Measurements from ENCODE around the gene INPP5F. TPM values are rescaled to one million over a fixed set of nuclear protein-coding genes. Genes with fewer than 3 reads are reported as not detected.

Gene INPP5F
- total RNA-seq, 2 experiments from 2014 or later = 10.9 to 12.6 TPM

DNA sequence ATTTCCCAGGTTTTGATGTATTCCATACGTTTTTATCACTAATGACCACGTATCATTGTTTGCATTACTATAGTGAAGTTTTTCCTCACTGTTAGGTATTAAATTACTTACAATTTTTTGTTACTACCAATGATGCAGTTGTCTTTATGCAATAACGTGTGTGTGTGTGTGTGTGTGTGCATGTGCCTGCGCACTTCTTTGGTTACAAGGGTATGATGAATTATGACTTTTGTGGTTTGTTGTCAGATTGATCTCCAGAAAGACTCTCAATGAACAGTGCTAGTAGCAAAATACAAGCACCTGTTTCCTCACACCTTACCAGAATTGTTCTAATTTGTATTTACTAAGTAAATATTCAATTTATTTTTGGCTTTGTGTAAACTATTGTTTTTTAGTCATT, 95.3 kb downstream of the INPP5F start:
- POLR2A ChIA-PET = interaction anchor here (0.7 kb wide), 1 partner anchor 134 kb away, joined by 4 read pairs; no protein-coding TSS in a partner anchor
- H3K4me3 Mint-ChIP-seq = no peak overlapping the region
- ATAC-seq (no peak), DNase-seq (no peak)
- peaks cover 8% of the 10 kb centered on the region for H3K36me3 Mint-ChIP-seq (ENCODE audit: low read depth)
- H3K9me3 Mint-ChIP-seq (ENCODE audit: low read depth) = no peaks in the 10 kb centered on the region
- H3K27ac Mint-ChIP-seq = no peak overlapping the region
- H3K27me3 Mint-ChIP-seq = no peaks in the 10 kb centered on the region
- no peaks in the 10 kb centered on the region for H3K4me1 Mint-ChIP-seq
- intact Hi-C loops (cut with DNase I, micrococcal nuclease) = no loop called here
- CTCF ChIA-PET = interaction anchor here (1.2 to 1.3 kb wide), 3 partner anchors 13 to 136 kb away, joined by 3 read pairs; no protein-coding TSS in a partner anchor

DNA sequence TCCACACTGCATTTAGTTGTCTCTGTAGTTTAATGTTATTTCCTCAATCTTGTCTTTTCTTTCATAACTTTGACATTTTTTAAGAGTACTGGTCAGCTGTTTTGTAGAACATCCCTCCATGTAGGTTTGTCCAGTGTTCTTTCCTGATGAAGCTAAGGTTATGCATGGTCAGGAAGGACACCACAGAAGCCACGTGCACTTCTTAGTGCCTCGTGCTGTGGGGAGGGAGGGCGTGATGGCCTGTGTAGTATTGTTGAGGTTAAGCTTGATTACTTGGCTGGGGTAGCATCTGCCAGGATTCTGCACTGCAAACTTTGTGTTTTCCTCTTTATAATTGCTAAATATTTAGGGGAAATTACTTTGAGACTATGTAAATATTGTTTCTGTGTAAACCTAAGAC, 98.4 kb downstream of the INPP5F start:
- DNase-seq (no peak), ATAC-seq (no peak)
- Mint-ChIP-seq H3K9me3 (ENCODE audit: low read depth) (no peaks in the 10 kb centered on the region), H3K27me3 (no peaks in the 10 kb centered on the region), H3K27ac (no peak overlapping the region), H3K4me3 (no peak overlapping the region), H3K36me3 (ENCODE audit: low read depth) (peaks cover 23% of the 10 kb centered on the region), H3K4me1 (no peaks in the 10 kb centered on the region)
- ChIA-PET POLR2A (no interaction called here), CTCF (no interaction called here)
- intact Hi-C loops (cut with DNase I, micrococcal nuclease) = no loop called here

DNA sequence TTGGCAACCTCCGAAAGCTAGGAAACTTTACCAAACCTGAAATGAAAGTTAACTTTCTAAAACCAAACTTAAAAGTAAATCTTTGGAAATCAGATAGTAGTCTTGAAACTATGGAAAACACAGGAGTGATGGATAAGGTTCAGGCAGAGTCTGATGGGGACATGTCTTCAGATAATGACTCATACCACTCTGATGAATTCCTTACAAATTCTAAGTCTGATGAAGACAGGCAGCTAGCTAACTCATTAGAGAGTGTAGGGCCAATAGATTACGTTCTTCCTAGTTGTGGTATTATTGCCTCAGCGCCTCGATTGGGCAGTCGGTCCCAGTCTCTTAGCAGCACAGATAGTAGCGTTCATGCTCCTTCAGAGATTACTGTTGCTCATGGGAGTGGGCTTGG, 100.9 kb downstream of the INPP5F start:
- DNase-seq = no peak
- Mint-ChIP-seq H3K4me1 (no peaks in the 10 kb centered on the region), H3K4me3 (no peak overlapping the region), H3K27me3 (no peaks in the 10 kb centered on the region), H3K9me3 (ENCODE audit: low read depth) (no peaks in the 10 kb centered on the region), H3K27ac (no peak overlapping the region), H3K36me3 (ENCODE audit: low read depth) (peaks cover 37% of the 10 kb centered on the region)
- CTCF ChIA-PET = interaction anchor here (1.8 kb wide), 1 partner anchor 33 kb away, joined by 5 read pairs; no protein-coding TSS in a partner anchor
- POLR2A ChIA-PET = no interaction called here
- no peak for ATAC-seq
- intact Hi-C loops (cut with DNase I, micrococcal nuclease) = no loop called here

DNA sequence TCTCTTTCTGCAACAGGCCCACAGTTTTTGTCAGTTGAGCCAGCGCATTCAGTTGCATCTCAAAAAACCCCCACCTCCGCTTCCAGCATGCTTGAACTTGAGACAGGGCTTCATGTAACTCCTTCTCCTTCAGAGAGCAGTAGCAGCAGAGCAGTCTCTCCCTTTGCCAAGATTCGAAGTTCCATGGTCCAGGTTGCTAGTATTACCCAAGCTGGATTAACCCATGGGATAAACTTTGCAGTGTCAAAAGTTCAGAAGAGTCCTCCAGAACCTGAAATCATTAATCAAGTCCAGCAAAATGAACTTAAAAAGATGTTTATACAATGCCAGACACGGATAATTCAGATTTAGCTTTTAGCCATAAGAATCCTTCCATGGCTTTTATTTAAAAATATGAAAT, 101.6 kb downstream of the INPP5F start:
- Mint-ChIP-seq H3K27me3 (no peaks in the 10 kb centered on the region), H3K9me3 (ENCODE audit: low read depth) (no peaks in the 10 kb centered on the region), H3K4me1 (no peaks in the 10 kb centered on the region), H3K27ac (no peak overlapping the region), H3K36me3 (ENCODE audit: low read depth) (peaks cover 44% of the 10 kb centered on the region), H3K4me3 (no peak overlapping the region)
- DNase-seq (no peak), ATAC-seq (no peak)
- POLR2A ChIA-PET = no interaction called here
- intact Hi-C loops (cut with DNase I, micrococcal nuclease) = no loop called here
- CTCF ChIA-PET = interaction anchor here (0.7 to 1.8 kb wide), 4 partner anchors 8 to 32 kb away, joined by 3 to 5 read pairs (median 3); no protein-coding TSS in a partner anchor

DNA sequence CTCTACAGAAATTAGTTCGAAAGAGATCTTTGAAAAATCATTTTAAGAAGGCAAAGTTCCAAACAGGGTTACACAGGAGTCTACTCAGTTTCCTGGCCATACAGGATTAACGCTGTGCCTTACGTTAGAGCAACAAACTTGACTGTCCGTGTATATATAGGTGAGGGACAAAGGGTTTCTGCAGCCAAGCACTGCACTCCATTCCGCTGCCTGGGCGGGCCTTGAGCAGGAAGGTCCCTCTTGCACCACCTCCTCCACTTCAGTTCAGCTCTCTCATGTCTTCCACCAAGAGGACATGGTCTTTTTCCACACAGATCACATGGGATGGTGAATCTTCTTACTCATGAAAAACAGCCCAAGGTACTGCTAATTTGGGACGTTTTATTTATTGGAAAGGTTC, 103.6 kb downstream of the INPP5F start:
- H3K4me3 Mint-ChIP-seq = no peak overlapping the region
- H3K27ac Mint-ChIP-seq = peak overlapping the region; percentile 60
- H3K36me3 Mint-ChIP-seq (ENCODE audit: low read depth) = peaks cover 61% of the 10 kb centered on the region
- CTCF ChIA-PET = no interaction called here
- no peak for DNase-seq
- ATAC-seq = no peak
- no peaks in the 10 kb centered on the region for H3K27me3 Mint-ChIP-seq
- POLR2A ChIA-PET = interaction anchor here (0.6 kb wide), 1 partner anchor 597 kb away, joined by 3 read pairs; no protein-coding TSS in a partner anchor
- peaks cover 2% of the 10 kb centered on the region for H3K9me3 Mint-ChIP-seq (ENCODE audit: low read depth)
- H3K4me1 Mint-ChIP-seq = peaks cover 11% of the 10 kb centered on the region
- intact Hi-C loops (cut with DNase I, micrococcal nuclease) = no loop called here

DNA sequence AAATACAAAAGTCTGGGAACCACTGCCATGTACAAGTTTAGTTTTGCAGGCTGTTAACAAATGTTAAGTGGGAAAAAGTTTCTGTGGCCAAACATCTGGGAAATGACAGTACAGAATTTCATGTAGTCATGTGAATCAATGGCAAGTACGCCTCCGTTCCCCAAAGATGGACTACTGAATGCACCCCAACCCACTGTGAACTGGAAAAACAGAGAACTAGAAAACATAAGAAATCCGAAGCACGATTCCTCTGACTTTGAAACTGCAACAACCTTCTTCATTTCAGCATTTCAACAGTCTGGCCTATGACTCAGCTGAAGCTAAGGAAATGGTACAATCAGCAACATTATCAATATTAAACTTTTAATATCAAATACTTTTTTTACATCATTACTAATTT, 105.0 kb downstream of the INPP5F start:
- Mint-ChIP-seq H3K27ac (no peak overlapping the region), H3K36me3 (ENCODE audit: low read depth) (peaks cover 72% of the 10 kb centered on the region), H3K27me3 (no peaks in the 10 kb centered on the region), H3K9me3 (ENCODE audit: low read depth) (peaks cover 4% of the 10 kb centered on the region), H3K4me3 (no peak overlapping the region), H3K4me1 (peaks cover 22% of the 10 kb centered on the region)
- intact Hi-C loops (cut with DNase I, micrococcal nuclease) = loop anchor here (5.0 kb wide), 1 partner anchor 79 kb away; no protein-coding TSS in a partner anchor
- ATAC-seq (no peak), DNase-seq (no peak)
- POLR2A ChIA-PET = no interaction called here
- CTCF ChIA-PET = interaction anchor here (1.5 kb wide), 1 partner anchor 80 kb away, joined by 5 read pairs; no protein-coding TSS in a partner anchor

DNA sequence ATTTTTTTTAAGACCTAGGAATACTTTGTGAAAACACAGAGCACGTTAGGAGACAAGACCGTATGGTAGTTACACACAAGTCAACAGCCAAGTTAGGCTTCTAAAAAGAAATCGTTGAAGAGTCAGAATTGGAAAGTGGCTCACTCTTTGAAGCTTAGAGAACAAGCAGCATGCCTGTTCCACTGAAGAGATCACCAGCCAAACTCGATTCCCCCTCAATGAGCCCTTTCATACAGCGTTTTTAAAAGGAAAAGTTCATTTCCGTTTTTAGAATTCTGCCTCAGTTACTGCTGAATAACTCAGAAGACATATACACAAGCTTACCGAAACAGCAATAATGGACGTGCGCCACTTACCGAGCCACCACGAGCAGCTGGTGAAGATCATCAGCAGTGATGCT, 105.8 kb downstream of the INPP5F start:
- Mint-ChIP-seq H3K36me3 (ENCODE audit: low read depth) (peaks cover 77% of the 10 kb centered on the region), H3K4me3 (no peak overlapping the region), H3K27me3 (no peaks in the 10 kb centered on the region), H3K4me1 (peaks cover 26% of the 10 kb centered on the region), H3K27ac (no peak overlapping the region), H3K9me3 (ENCODE audit: low read depth) (peaks cover 4% of the 10 kb centered on the region)
- DNase-seq = no peak
- intact Hi-C loops (cut with DNase I, micrococcal nuclease) = loop anchor here (5.0 kb wide), 1 partner anchor 79 kb away; no protein-coding TSS in a partner anchor
- no peak for ATAC-seq
- ChIA-PET CTCF (interaction anchor here (1.1 to 1.5 kb wide), 2 partner anchors 81 to 145 kb away, joined by 5 read pairs; no protein-coding TSS in a partner anchor), POLR2A (no interaction called here)

DNA sequence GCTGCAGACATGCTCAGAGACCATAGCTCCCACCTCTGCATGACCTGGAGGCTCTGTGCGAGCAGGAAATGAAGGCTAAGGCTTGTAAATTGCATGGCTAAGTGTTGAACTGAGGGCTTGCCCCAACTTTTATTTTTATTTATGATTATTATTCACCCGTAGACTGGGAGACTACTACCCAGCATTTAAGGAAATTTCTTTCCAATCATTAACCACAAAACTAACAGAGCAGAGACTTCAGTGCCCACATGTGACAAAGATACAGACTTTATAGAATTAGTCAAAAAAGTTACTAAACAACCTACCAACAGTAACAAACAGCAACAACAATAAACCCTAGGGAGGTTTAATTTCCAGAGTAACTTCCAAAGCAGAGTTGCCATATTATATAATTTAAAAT, 107.1 kb downstream of the INPP5F start:
- peaks cover 81% of the 10 kb centered on the region for H3K36me3 Mint-ChIP-seq (ENCODE audit: low read depth)
- no peak overlapping the region for H3K27ac Mint-ChIP-seq
- ChIA-PET POLR2A (no interaction called here), CTCF (interaction anchor here (0.6 to 1.3 kb wide), 2 partner anchors 30 to 83 kb away, joined by 3 read pairs; no protein-coding TSS in a partner anchor)
- peaks cover 4% of the 10 kb centered on the region for H3K9me3 Mint-ChIP-seq (ENCODE audit: low read depth)
- intact Hi-C loops (cut with DNase I, micrococcal nuclease) = loop anchor here (5.0 kb wide), 1 partner anchor 81 kb away; no protein-coding TSS in a partner anchor
- H3K4me1 Mint-ChIP-seq = peaks cover 38% of the 10 kb centered on the region
- DNase-seq (no peak), ATAC-seq (no peak)
- H3K27me3 Mint-ChIP-seq = no peaks in the 10 kb centered on the region
- H3K4me3 Mint-ChIP-seq = no peak overlapping the region

DNA sequence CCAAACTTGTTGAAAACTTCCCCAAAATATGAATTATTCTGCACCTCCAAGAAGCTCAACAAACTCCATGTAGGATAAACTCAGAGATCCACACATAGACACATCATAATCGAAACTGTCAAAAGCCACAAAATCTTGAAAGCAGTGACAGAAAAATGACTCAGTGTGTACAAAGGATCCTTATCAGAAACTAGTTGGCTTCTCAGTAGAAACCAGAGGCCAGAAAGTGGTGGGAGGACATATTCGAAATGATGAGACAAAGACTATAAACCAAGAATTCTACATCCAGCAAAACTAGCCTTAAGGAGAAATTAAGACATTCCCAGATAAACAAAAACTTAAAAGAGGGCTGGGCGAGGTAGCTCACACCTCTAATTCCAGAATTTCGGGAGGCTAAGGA, 108.3 kb downstream of the INPP5F start:
- peak; percentile 80 for ATAC-seq
- Mint-ChIP-seq H3K4me3 (no peak overlapping the region), H3K27me3 (no peaks in the 10 kb centered on the region), H3K4me1 (peaks cover 38% of the 10 kb centered on the region), H3K27ac (peak overlapping the region; percentile 83), H3K9me3 (ENCODE audit: low read depth) (peaks cover 4% of the 10 kb centered on the region), H3K36me3 (ENCODE audit: low read depth) (peaks cover 78% of the 10 kb centered on the region)
- CTCF ChIA-PET = interaction anchor here (0.6 to 1.0 kb wide), 4 partner anchors 64 to 281 kb away, joined by 3 read pairs; no protein-coding TSS in a partner anchor
- intact Hi-C loops (cut with DNase I, micrococcal nuclease) = loop anchor here (1.0 to 5.0 kb wide), 4 partner anchors 59 to 148 kb away; partner anchors contain the start of gene SEC23IP (in 1 of the 2)
- POLR2A ChIA-PET = interaction anchor here (0.6 kb wide), 2 partner anchors 69 to 180 kb away, joined by 3 to 4 read pairs; no protein-coding TSS in a partner anchor
- DNase-seq = peak; percentile 35

DNA sequence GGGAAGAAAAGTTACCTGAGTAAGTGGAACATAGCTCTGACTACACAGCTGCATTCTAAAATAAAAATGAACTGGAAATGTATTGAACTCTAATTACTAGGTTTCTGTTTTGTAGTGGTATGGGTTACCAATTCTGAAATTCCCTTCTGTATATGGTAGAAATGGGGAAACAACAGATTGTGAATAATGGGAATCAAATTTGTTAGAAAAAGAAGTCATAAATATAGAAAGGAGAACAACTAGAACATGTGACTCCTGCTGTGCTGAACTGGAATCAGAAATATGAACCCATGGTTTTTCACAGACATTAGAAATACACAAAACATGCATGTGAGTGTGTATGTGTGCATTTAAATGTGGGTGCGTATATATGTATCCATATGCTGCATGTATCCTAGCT, 119.8 kb downstream of the INPP5F start:
- Mint-ChIP-seq H3K4me1 (no peaks in the 10 kb centered on the region), H3K4me3 (no peak overlapping the region), H3K27me3 (no peaks in the 10 kb centered on the region), H3K9me3 (ENCODE audit: low read depth) (no peaks in the 10 kb centered on the region), H3K27ac (no peak overlapping the region), H3K36me3 (ENCODE audit: low read depth) (peaks cover 61% of the 10 kb centered on the region)
- ATAC-seq = no peak
- ChIA-PET CTCF (interaction anchor here (0.6 to 2.7 kb wide), 2 partner anchors 14 to 95 kb away, joined by 3 to 14 read pairs; no protein-coding TSS in a partner anchor), POLR2A (no interaction called here)
- intact Hi-C loops (cut with DNase I, micrococcal nuclease) = loop anchor here in 1 of 2 experiments (10.0 kb wide), 1 partner anchor 791 kb away; no protein-coding TSS in a partner anchor
- no peak for DNase-seq

DNA sequence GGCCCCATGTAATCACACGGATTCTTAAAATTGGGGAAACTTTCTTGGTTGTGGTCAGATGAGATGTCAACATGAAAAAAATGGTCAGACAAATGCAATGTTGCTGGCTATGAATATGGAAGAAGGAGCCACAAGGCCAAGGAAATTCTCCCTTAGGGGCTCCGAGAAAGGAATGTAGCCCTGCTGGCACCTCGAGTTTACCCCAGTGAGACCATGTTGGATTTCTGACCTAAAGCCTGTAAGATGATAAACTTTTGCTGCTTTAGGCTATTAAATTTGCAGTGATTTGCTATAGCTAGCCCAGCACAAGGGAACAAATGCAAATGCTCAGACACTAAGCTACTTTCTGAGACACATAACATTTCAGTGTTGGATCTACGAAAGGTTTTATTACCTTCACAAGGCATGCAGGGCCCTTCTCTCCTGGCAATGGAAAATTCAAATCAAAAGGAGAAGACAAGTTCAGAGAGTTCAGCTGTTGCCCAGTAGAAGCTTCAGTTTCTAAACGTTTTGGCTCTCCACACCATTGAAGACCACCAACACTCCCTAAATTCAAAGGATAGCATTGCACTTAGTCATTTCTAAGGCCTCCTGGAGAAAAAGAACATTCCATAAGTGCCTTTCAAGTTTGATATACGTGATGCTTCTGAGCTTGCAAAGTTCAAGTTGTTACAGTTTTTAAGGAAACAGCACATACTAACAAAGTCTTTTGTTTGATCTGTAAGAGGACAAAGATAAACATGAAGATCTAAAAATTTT, 123.4 kb downstream of the INPP5F start:
- H3K27me3 Mint-ChIP-seq = no peaks in the 10 kb centered on the region
- H3K4me1 Mint-ChIP-seq = no peaks in the 10 kb centered on the region
- H3K9me3 Mint-ChIP-seq (ENCODE audit: low read depth) = no peaks in the 10 kb centered on the region
- no peak for DNase-seq
- intact Hi-C loops (cut with DNase I, micrococcal nuclease) = loop anchor here in 1 of 2 experiments (10.0 kb wide), 1 partner anchor 794 kb away; no protein-coding TSS in a partner anchor
- H3K36me3 Mint-ChIP-seq (ENCODE audit: low read depth) = peaks cover 44% of the 10 kb centered on the region
- CTCF ChIA-PET = interaction anchor here (0.8 to 1.6 kb wide), 3 partner anchors 9 to 73 kb away, joined by 3 to 8 read pairs (median 3); no protein-coding TSS in a partner anchor
- no peak overlapping the region for H3K27ac Mint-ChIP-seq
- no peak overlapping the region for H3K4me3 Mint-ChIP-seq
- no peak for ATAC-seq
- POLR2A ChIA-PET = no interaction called here
